Coronary artery (tissue), 2 donors: ENCODE data around the gene RXFP4.
A peak's percentile ranks its signal among the peaks of the same experiment; 100 is the strongest.

Source experiments
- DNase-seq: peaks from one replicate; pipeline ENCODE4 v3.0.0-alpha.2; 2017; ENCODE audit warnings: low spot score
- H3K27ac ChIP-seq, 2 donors: fragments of 200-600 bp; sonication (generic); one replicate each; pipeline ENCODE4 v1.5.1; 2016 to 2019
- H3K4me3 ChIP-seq: fragments of 200-600 bp; sonication (generic); 2 replicates; pipeline ENCODE4 v1.5.1; 2016; ENCODE audit warnings: mild to moderate bottlenecking, moderate library complexity
- TF ChIP-seq, protein P1 (sequence below): fragments of 200-600 bp; sonication (generic); IDR thresholded peaks from one replicate; pipeline ENCODE4 v1.5.1; 2019; ENCODE audit warnings: antibody characterized with exemption

RXFP4 gene

GRCh38 chr1:155938220-155938627 lies 3.2 kb upstream of the RXFP4 start:
- no peak overlapping the region for H3K4me3 ChIP-seq
- TF ChIP-seq, protein P1, sequence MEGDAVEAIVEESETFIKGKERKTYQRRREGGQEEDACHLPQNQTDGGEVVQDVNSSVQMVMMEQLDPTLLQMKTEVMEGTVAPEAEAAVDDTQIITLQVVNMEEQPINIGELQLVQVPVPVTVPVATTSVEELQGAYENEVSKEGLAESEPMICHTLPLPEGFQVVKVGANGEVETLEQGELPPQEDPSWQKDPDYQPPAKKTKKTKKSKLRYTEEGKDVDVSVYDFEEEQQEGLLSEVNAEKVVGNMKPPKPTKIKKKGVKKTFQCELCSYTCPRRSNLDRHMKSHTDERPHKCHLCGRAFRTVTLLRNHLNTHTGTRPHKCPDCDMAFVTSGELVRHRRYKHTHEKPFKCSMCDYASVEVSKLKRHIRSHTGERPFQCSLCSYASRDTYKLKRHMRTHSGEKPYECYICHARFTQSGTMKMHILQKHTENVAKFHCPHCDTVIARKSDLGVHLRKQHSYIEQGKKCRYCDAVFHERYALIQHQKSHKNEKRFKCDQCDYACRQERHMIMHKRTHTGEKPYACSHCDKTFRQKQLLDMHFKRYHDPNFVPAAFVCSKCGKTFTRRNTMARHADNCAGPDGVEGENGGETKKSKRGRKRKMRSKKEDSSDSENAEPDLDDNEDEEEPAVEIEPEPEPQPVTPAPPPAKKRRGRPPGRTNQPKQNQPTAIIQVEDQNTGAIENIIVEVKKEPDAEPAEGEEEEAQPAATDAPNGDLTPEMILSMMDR: peak; percentile 33
- DNase-seq: no peak
- H3K27ac ChIP-seq: peak overlapping the region; percentile 53 to 73

- H3K27ac ChIP-seq: peak overlapping the region; percentile 46 to 84
- no peak for DNase-seq
- TF ChIP-seq, protein P1: no peak
- no peak overlapping the region for H3K4me3 ChIP-seq
Observed at GRCh38 chr1:155940482-155940992, 901 bp upstream of the RXFP4 start.

DNA sequence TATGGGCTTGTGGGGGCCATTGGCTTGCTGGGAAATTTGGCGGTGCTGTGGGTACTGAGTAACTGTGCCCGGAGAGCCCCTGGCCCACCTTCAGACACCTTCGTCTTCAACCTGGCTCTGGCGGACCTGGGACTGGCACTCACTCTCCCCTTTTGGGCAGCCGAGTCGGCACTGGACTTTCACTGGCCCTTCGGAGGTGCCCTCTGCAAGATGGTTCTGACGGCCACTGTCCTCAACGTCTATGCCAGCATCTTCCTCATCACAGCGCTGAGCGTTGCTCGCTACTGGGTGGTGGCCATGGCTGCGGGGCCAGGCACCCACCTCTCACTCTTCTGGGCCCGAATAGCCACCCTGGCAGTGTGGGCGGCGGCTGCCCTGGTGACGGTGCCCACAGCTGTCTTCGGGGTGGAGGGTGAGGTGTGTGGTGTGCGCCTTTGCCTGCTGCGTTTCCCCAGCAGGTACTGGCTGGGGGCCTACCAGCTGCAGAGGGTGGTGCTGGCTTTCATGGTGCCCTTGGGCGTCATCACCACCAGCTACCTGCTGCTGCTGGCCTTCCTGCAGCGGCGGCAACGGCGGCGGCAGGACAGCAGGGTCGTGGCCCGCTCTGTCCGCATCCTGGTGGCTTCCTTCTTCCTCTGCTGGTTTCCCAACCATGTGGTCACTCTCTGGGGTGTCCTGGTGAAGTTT lies 550 bp downstream of the RXFP4 start:
- Histone ChIP-seq H3K27ac (peak overlapping the region; percentile 46 to 84), H3K4me3 (peak overlapping the region; percentile 0)
- no peak for DNase-seq

GRCh38 chr1:155942578-155943141 lies 1.2 kb downstream of the RXFP4 start:
- Histone ChIP-seq H3K4me3 (no peak overlapping the region), H3K27ac (peak overlapping the region in 1 of 2 donors; percentile 84)
- no peak for DNase-seq
- TF ChIP-seq, protein P1: no peak

More for the DNA sequence above, 550 bp downstream of the RXFP4 start:
- TF ChIP-seq, protein P1: no peak

GRCh38 chr1:155944444-155944799 lies 3.0 kb downstream of the RXFP4 start:
- no peak overlapping the region for H3K4me3 ChIP-seq
- H3K27ac ChIP-seq: peak overlapping the region in 1 of 2 donors; percentile 60
- no peak for DNase-seq
- TF ChIP-seq, protein P1: no peak

DNA sequence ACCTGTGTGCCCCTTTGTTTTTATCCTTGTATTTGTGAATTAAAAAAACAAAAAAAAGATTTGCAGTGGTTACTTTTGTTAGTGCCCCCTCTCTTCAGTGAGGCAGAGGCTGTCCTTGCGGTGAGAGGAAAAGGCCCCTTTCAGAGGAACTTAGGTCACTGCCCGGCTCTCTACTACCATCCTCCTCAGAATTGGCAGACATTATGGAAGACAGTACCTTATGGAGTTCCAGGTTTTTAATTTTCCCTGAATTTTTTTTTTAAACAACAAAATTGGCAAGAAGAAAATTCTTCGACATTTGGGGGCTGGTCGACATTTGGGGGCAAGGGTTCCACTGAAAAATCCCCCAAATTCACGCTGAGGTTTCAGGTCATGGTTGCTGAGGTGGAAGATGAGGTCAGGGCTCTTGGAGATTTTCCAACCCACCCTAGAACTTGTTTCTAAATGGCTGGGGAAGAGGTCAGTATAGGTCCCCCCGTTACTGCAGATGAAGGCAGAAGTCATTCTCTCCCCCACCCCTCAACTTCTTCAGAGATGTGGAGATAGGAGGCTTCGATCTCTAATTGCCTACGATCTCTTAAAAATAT lies 5.3 kb downstream of the RXFP4 start:
- Histone ChIP-seq H3K4me3 (no peak overlapping the region), H3K27ac (no peak overlapping the region)
- TF ChIP-seq, protein P1: no peak
- no peak for DNase-seq
